ENCODE data around the gene CLN3.
"Not testable (repeated sequence)": the region's sequence is repeated elsewhere in the genome, so short reads cannot be mapped to it uniquely, and the experiment has no call there.

CLN3 gene

DNA sequence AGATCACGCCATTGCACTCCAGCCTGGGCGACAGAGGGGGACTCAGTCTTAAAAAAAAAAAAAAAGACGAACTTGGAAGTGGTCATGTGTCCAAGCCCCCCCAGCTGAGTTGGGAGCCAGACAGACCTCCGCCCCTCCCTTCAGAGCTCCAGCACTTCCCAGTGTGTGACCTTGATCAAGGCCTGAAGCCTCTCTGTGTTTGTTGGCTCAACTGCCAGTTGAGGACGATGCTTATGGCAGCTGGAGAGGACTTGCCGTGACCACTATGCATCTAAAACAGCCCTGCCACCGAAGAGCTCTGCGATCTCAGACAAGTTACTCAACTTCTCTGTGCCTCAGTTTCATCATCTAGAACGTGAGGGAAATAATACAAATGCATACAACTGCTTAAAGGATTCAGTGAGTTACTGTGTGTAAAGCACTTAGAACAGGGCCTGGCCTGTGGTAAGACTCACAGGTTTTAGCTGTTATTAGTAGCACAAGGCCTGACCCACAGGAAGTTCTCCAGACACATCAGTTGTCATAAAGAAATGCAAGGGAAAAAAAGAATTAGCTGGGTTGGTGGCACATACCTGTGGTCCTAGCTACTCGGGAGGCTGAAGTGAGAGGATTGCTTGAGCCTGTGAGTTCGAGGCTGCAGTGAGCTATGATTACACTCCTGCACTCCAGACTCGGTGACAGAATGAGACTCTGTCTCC, 21.8 kb upstream of the CLN3 start:
- no peak for DNase-seq

DNA sequence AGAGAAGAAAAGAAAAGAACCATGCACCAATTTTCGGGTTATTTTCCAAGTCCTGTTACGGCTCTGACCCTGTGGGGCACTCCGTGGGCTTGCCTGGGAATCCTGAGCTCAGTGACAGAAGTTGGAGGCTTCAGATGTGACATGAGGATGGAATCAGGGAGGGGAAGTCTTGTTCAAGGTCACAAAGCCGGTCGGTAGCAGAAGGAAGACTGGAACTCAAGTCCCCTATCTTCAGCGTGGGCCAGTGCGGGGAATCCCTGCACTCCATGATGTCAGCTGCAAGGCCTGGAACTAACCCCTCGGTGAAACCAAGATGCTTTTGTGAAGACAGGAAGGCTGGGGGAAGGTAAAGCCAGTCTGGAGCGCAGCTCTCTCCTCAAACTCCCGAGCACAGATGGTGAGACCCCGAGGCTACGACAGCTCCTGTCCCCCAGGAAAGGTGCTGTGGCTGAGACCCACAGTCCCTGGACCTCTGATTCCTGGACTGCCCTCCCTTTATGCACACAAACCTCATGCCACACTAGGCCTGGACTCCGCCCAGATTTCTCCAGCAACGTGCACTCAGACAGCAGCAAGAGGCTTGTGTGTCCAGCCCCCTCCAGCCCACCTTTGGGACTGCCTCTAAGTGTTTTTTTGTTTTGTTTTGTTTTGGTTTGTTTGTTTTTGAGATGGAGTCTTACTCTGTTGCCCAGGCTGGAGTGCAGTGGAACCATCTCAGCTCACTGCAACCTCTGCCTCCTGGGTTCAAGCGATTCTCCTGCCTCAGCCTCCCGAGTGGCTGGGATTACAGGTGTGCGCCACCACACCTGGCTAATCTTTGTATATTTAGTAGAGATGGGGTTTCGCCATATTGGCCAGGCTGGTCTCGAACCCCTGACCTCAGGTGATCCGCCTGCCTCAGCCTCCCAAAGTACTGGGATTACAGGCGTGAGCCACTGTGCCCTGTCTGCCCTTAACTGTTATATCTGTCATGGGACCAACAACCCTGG, 20.2 kb upstream of the CLN3 start:
- no peak for DNase-seq

DNA sequence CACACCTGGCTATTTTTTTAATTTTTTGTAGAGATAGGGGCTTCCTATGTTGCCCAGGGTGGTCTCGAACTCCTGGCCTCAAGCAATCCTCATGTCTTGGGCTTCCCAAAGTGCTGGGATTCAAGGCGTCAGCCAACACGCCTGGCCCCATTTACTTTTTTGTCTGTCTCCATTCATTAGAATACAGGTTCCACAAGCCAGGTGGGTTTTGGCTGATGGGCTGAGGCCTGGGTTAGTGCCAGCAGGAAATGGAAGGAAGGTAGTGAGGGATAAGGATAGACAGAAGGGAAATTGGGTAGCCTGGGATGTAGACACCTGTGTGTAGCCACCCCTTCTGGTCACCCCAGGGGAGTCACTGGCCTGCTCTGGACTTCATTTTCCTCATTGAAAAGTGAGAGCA, 19.2 kb upstream of the CLN3 start:
- DNase-seq = no peak

DNA sequence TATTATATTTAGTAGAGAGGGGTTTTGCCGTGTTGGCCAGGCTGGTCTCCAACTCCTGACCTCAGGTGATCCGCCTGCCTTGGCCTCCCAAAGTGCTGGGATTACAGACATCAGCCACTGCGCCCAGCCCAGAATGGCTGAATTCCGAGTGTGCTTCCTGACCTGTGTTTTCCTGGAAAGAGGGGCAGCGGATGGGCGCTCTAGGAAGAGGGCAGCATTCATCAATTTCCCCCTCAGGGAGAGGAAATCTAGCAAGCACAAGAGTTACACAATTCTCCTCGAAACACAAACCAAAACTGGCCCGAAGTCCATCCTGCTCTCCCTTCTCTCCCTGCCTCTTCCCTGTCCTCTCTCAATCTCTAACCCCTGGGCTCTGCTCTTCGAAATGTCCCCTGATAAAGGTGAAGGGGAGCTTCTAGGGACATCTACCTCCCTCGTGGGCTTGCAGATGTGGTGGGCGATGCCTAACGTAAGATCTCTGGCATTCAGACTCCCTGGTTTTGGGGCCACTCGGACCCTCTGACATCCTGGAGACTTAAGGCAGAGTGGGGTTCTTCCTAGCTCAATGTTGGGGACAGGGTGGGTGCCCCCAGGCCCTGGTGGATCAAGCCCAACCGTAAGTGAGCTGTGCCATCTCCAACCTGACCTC, 13.7 kb upstream of the CLN3 start:
- no peak for DNase-seq

DNA sequence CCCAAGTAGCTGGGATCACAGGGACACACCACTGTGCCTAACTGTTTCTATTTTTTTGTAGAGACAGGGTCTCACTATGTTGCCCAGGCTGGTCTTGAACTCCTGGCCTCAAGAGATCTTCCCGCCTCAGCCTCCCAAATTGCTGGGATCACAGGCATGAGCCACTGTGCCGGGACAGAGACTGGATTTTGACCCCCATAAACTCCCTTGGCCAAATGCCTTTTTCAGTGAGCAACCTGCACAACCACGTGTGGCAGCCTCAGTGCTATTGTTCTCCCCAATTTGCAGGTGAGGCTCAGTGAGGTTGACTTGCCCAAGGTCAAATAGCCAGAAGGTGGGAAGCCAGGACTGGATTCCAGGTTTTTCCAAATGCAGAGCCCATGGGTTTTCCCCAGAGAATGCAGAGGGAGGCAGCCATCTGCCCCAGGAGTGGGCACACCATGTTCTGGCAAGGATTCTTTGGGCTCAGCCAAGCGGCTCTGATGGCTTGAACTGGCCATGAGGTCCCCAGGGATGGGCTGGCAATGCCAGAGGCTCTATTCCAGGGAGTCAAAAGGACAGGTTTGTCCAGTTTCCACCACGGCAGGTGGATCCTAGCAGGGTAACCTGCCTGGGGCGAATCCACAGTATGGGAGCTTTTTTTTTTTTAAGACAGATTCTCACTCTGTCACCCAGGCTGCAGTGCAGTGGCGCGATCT, 13.0 kb upstream of the CLN3 start:
- no peak for DNase-seq

DNA sequence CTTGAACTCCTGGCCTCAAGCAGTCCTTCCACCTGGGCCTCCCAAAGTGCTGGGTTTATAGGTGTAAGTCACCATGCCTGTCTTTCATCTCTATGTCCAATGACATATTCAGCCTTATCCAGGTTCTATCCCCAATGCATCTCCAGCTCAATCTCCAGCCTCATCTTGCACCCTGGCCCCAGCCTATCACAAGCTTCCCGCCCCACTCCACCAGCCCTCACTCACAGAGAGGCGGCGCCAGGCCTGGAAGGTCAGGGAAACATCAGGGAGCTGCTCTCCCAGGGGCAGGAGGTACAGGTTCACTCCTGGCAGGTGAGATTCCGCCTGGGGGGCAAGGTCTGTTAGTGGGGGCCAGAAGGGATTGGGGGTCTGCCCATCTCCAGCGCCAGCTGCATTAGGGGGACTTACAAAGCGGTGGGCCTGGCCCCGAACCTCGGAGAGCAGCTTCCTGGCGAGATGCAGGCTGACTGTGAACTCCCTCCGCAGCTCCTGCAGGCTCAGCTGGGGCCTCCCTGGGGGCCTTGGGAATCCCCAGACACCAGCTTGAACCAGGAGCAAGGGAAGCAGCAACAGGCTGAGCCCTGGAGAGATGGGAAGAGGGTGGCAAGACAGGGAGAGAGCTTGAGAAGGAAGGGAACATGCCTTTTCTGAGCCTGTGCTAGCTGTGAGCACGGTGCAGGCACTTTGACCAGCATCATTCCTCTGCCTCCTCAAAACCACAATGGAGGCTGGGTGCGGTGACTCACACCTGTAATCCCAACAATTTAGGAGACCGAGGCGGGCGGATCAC, 11.8 kb upstream of the CLN3 start:
- no peak for DNase-seq

DNA sequence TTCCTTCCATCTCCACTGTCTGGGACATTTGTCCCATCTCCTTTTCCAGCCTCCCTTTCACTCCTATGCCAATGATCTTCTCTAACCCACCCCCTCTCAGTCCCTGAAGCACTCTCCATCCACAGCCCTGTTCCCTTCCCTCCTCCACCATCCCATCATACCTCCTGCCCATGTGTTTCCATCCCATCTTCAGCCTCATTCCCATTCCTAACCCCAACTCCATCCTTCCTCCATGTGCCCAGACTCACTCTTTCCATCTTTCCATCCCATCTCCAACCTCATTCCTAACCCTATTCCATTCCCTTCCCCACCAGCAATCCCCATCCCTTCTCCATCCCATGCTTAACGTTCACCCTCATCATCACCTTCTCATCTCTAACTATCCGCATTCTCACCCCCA, 10.4 kb upstream of the CLN3 start:
- DNase-seq = no peak

DNA sequence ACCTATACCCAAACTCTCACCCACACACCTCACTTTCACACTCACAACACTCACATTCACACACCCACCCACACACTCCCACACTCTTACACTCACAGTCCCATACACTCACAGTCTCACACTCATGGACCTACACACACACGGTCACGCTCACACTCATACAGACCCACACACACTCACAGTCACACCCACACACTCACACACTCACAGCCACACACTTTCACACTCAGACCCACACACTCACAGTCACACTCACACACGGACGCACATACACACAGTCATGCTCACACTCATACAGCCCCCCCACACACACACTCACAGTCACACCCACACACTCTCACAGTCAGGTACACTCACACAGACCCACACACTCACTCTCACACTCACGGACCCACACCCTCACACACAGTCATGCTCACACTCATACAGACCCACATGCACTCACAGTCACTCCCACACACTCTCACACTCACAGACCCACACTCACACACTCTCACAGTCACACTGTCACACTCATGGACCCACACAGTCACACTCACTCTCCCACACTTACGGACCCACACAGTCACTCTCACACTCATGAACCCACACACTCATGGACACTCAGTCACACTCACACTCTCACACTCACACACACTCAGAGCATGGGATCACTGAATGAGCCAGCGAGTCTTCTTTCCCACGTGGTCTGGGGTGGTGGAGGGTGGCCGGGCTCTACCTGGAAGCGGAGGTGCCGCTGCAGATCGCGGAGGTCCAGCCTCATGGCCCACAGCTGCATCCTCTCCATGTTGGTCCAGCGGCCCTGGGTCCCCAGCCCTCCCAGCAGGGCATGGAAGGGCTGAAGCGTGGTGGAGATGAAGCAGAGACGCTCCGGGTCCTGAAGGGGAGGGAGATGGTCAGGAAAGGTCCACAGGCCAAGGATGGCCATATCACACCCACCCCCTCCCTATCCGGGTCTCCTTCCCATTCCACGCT, 9.7 kb upstream of the CLN3 start:
- DNase-seq = no peak

DNA sequence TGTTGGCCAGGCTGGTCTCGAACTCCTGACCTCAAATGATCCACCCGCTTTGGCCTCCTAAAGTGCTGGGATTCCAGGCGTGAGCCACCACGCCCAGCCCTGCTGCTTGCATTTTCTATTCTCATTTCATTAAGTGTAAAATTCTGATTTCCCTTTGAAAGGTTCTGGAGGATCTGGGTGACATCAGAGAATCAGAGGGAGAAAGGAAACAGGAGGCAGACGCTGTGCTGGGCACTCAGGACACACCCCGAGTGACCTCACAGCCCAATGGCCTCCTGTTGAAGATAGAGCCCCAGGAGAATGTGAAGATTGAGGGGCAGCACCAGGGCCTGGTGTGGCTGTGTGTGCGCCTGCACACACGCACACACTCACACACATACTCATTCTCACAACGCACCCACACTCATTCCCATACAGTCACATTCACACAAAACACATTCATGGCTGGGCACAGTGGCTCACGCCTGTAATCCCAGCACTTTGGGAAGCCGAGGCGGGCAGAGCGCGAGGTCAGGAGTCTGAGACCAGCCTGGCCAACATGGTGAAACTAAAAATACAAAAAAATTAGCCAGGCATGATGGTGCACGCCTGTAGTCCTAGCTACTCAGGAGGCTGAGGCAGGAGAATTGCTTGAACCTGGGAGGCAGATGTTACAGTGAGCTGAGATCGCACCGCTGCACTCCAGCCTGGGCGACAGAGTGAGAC, 8.8 kb upstream of the CLN3 start:
- DNase-seq = not testable (repeated sequence)

DNA sequence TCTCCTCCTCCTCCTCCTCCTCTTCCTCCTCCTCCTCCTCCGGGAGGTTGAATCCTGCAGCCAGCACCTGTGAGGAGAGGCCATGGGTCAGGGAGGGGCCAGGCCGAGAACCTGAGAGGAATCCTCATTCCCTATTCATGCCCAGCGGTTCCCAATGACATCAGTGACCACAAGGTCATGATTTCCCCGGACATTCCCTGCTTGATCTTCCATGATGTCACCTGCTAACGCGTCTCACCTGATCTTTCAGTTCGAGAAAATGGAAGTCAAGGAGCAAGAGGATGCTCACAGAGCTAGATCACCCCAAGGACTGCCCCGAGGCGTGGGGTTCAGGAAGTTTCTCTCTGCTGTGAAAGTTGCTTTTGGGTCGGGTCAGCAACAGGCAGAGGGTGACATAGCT, 8.0 kb upstream of the CLN3 start:
- no peak for DNase-seq

DNA sequence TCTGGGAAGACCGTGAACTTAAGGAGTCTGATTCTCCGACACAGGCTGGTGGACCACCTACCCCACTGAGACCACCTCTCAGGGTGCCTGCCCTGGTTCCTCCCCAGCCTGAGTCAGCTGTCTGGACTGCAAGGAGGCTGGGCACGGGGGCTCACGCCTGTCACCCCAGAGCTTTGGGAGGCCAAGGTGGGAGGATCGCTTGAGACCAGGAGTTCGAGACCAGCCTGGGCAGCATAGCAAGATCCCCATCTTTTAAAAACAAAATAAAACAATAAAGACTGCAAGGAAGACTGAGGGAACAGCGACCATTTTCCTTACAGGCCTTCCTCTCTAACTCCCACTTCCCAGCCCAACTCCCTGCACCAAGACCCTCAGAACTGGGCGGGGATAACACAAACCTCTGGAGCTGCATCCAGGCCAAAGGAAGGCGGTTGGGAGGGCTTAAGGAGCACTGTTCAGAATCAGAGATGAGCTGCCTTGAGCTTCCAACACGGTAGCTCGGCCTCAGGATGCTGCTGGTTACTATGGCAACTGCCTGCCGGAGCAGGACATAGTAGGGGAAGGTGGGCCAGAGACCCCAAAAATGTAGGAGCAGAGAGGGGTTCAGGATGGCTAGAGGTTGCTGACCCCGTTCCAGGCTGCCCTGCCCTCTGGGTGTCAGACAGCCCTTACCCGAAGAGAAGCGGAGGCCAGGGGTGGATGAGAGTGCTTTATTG, 7.0 kb upstream of the CLN3 start:
- DNase-seq = no peak

DNA sequence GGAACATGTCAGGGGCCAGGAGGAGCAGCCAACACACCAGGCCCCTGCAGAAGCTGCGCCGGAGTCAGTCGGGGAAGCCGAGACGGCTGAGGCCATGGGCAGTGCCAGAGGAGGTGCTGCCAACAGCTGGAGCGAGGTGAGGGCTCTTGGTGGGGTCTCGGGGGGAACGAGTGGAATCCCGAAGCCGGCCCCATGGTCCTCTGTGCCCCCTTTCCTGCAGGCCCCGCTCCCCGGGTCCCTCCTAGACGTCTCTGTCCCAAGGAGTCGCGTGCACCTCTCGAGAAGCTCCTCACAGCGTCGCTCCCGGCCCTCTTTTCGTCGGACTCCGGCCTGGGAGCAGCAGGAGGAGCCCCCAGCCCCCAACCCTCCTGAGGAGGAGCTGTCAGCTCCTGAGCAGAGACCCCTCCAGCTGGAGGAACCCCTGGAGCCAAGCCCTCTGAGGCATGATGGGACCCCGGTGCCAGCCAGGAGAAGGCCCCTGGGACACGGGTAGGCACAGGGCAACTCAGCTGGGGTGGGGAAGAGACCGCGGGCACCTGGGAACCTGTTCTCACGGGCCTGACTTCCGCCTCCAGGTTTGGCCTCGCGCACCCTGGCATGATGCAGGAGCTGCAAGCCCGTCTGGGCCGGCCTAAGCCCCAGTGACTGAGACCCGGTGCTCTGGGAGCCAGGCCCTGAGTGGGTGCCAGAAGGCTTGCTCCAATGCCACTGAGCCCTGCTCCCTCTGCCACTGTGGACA, 6.2 kb upstream of the CLN3 start:
- DNase-seq = no peak

DNA sequence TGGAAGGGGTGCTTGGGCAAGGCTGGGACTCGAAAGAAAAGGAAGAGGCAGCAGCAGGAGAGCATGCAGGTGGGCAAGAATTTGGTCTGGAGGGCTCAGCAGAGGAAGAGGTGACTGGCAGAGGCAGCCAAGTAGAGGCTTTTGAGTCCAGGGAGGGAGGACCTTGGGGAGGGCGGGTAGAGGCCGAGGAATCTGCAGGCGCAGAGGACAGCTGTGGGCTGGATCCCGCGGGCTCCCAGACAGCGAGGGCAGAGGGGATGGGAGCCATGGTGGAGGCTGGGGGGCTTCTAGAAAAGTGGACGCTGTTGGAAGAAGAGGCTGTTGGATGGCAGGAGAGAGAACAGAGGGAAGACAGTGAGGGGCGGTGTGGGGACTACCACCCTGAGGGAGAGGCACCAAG, 5.5 kb upstream of the CLN3 start:
- no peak for DNase-seq

DNA sequence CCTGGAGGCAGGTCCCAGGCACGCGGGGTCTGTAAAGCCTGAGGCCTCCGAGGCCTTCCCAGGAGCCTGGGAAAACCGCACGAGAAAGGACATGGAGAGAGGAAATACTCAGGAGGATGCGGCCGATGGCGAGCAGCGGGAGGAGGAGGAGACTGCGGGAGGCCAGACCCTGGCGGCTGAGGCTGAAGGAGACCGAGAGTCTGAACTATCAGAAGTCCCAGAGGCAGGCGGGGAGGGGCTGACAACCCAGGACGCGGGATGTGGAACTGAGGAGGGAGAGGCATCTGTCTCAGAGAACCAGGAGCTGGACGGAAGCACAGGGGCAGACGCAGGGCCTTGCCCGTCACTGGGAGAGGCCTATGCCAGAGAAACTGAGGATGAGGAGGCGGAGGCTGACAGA, 5.0 kb upstream of the CLN3 start:
- no peak for DNase-seq

DNA sequence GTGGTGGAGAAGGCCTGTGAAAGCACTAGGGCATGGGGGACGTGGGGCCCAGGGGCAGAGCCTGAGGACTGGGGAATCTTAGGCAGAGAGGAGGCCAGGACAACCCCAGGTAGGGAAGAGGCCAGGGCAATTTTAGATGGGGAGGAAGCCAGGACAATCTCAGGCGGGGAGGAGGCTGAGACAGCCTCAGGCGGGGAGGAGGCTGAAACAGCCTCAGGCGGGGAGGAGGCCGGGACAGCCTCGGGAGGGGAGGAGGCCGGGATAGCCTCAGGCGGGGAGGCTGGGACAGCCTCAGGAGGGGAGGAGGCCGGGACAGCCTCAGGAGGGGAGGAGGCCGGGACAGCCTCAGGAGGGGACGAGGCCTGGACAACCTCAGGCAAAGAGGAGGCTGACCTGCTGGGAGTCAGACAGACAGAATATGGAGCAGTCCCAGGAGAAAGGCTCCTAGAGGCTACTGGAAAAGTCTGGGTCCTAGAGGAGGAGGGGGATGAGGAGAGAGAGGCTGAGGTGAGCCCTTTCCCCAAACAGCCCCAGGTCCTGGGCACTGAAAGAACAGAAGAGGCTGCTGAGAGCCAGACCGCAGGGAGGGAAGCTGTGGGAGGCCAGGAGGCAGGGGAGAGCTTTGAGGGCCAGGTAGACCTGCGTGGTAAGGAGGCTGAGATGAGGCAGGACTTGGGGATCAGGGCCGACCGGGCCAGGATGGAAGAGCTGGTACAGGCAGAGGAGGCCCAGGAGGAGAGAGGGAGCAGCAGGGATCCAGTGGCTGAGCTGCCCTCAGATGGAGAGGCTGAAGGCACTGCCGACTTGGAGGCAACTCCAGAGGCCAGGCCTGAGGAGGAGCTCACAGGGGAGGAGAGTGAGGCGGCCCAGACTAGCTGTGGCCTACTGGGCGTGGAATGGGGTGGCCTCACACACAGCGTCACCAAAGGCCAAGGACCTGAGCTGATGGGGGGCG, 4.2 kb upstream of the CLN3 start:
- DNase-seq = no peak

DNA sequence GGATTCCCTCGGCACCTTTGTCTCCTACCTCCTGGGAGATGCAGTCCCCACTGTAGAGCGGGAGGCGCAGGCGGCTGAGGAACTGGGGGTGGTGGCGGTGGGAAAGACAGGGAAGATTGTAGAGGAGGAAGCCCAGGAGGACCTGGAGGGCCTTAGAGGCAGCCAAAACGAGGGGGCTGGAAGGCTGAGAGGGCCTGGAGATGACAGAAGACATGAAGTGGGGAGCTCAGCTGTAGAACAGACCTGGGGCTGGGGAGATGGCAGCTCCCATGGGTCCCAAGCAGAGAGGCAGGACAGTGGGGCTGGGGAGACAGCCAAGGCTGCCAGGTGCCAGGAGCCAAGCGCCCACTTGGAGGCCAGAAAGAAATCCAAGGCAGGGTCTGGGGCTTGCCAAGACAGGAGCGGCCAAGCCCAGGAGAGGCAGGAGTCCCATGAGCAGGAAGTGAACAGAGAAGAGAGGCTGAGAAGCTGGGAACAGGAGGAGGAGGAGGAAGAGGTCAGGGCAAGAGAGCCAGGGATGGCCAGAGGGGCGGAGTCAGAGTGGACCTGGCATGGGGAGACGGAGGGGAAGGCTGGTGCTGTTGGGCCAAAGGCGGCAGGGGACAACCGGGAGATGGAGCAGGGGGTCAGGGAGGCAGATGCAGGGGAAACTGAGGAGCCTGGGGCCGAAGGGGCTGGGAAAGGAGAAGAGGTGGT, 3.4 kb upstream of the CLN3 start:
- peak; percentile 14 for DNase-seq
